OCI-LY7 (cell line): ENCODE results near the gene LAMA3. TPM values are rescaled to one million over a fixed set of nuclear protein-coding genes. Genes with fewer than 3 reads are reported as not detected.

ENCODE experiments used
- BruUV-seq: library from RNA; stranded (reverse); fragments of 400-500 nt; replicated peaks from 2 replicates; lab custom pipeline; 2021; lab: Mats Ljungman, UMichigan
- CTCF ChIA-PET: fragments of 300-600 bp; sonication (Branson Sonifier 250); formaldehyde crosslinking; loops from one replicate; lab custom pipeline; 2022; ENCODE audit warnings: antibody characterized with exemption; ENCODE audit not compliant: unreplicated experiment; lab: Charles Lee
- POLR2A ChIA-PET: fragments of 300-600 bp; sonication (Branson Sonifier 250); formaldehyde crosslinking; loops from one replicate; lab custom pipeline; 2022; ENCODE audit warnings: antibody characterized with exemption; lab: Charles Lee
- DNase-seq: peaks from one replicate; pipeline ENCODE4 v3.0.0-alpha.2; 2015; ENCODE audit warnings: low spot score
- H2AFZ ChIP-seq: fragments of 200-600 bp; sonication (generic), shearing (Covaris generic); 2 replicates; pipeline ENCODE4 v1.6.1; 2014; ENCODE audit warnings: mild to moderate bottlenecking, antibody characterized with exemption, low read length, moderate library complexity
- H3K27ac ChIP-seq: fragments of 200-600 bp; sonication (generic); 2 replicates; pipeline ENCODE4 v1.5.1; 2014; ENCODE audit warnings: mixed run types, low read depth, mild to moderate bottlenecking, moderate library complexity, low read length, inconsistent platforms; ENCODE audit not compliant: poor library complexity, severe bottlenecking
- H3K36me3 ChIP-seq: fragments of 200-600 bp; sonication (generic); 2 replicates; pipeline ENCODE4 v1.6.1; 2014; ENCODE audit warnings: mild to moderate bottlenecking, antibody characterized with exemption, low read length, moderate library complexity, mixed read lengths; ENCODE audit not compliant: insufficient read depth
- H3K4me1 ChIP-seq: fragments of 200-600 bp; sonication (generic); 2 replicates; pipeline ENCODE4 v1.5.1; 2014; ENCODE audit warnings: mild to moderate bottlenecking, low read length; ENCODE audit not compliant: insufficient read depth, poor library complexity, severe bottlenecking
- H3K4me2 ChIP-seq: fragments of 200-600 bp; sonication (generic); 2 replicates; pipeline ENCODE4 v1.6.1; 2014; ENCODE audit warnings: mild to moderate bottlenecking, low read length
- H3K4me3 ChIP-seq: fragments of 200-600 bp; sonication (generic); 2 replicates; pipeline ENCODE4 v1.5.1; 2014; ENCODE audit warnings: mild to moderate bottlenecking, low read depth, low read length; ENCODE audit not compliant: poor library complexity, severe bottlenecking
- H3K79me2 ChIP-seq: fragments of 200-600 bp; sonication (generic); 2 replicates; pipeline ENCODE4 v1.6.1; 2016; ENCODE audit warnings: low read depth, mild to moderate bottlenecking, low read length, moderate library complexity, mixed read lengths; ENCODE audit not compliant: insufficient read depth
- H3K9me2 ChIP-seq: fragments of 200-600 bp; sonication (generic); 2 replicates; pipeline ENCODE4 v1.6.1; 2016; ENCODE audit warnings: mild to moderate bottlenecking, low read length, mixed read lengths; ENCODE audit not compliant: insufficient read depth
- H3K9me3 ChIP-seq: fragments of 200-600 bp; sonication (generic); 2 replicates; pipeline ENCODE4 v1.6.1; 2014; ENCODE audit warnings: mild to moderate bottlenecking, mixed run types, low read length, mixed read lengths
- H4K20me1 ChIP-seq: fragments of 200-600 bp; sonication (generic); 2 replicates; pipeline ENCODE4 v1.6.1; 2014; ENCODE audit warnings: mild to moderate bottlenecking, antibody characterized with exemption, low read length, moderate library complexity, mixed read lengths; ENCODE audit not compliant: insufficient read depth
- CTCF ChIP-seq: fragments of 200-600 bp; sonication (generic); conservative IDR thresholded peaks from 2 replicates; pipeline ENCODE4 v1.5.1; 2014; ENCODE audit warnings: mild to moderate bottlenecking, antibody characterized with exemption, low read length, moderate library complexity, mixed read lengths
- EZH2phosphoT487 ChIP-seq: fragments of 200-600 bp; sonication (generic); IDR thresholded peaks from 2 replicates; pipeline ENCODE4 v1.6.1; 2018; ENCODE audit warnings: low read depth, borderline replicate concordance, mild to moderate bottlenecking, mixed run types, antibody characterized with exemption, low read length, moderate library complexity, mixed read lengths
- intact Hi-C: fragments of 100-400 bp; cut with micrococcal nuclease; formaldehyde crosslinking; loops from one replicate; pipeline ENCODE4 v1.10.0; 2022; ENCODE audit not compliant: unreplicated experiment
- total RNA-seq, 2 experiments: library from RNA; depleted of rRNA in 1 of 2; stranded (reverse); fragments of >200 nt in 1 of 2; shearing (Covaris generic) in 1 of 2; gene quantifications; 2 replicates each; pipeline ENCODE4 v1.2.3, GENCODE V29; 2014 to 2022

Gene LAMA3
- total RNA-seq, 2 experiments from 2014 or later: 0.16 to 1.6 TPM

GRCh38 chr18:23694637-23695430, 5.6 kb downstream of the LAMA3 start:
- H3K9me3 ChIP-seq: no peaks in the 10 kb centered on the region
- TF ChIP-seq CTCF (no peak), EZH2phosphoT487 (no peak)
- ChIA-PET CTCF (no interaction called here), POLR2A (interaction anchor here (0.6 to 1.2 kb wide), 2 partner anchors 9 to 207 kb away, joined by 3 read pairs; no protein-coding TSS in a partner anchor)
- H2AFZ ChIP-seq: no peak overlapping the region
- no peak overlapping the region for H3K27ac ChIP-seq
- H3K9me2 ChIP-seq: no peaks in the 10 kb centered on the region
- H3K79me2 ChIP-seq: no peaks in the 10 kb centered on the region
- DNase-seq: no peak
- intact Hi-C loops: no loop called here
- no peak overlapping the region for H3K4me2 ChIP-seq
- no peaks in the 10 kb centered on the region for H4K20me1 ChIP-seq
- H3K4me3 ChIP-seq: no peak overlapping the region
- no peaks in the 10 kb centered on the region for H3K4me1 ChIP-seq
- no peaks in the 10 kb centered on the region for H3K36me3 ChIP-seq
- no TSS peak for BruUV-seq

GRCh38 chr18:23701017-23701416, 11.8 kb downstream of the LAMA3 start:
- H3K79me2 ChIP-seq: no peaks in the 10 kb centered on the region
- TF ChIP-seq EZH2phosphoT487: no peak
- TF ChIP-seq CTCF: no peak
- no TSS peak for BruUV-seq
- peak; percentile 6 for DNase-seq
- H2AFZ ChIP-seq: no peak overlapping the region
- H3K36me3 ChIP-seq: no peaks in the 10 kb centered on the region
- intact Hi-C loops: loop anchor here (5.0 kb wide), 1 partner anchor 79 kb away; no protein-coding TSS in a partner anchor
- H3K4me3 ChIP-seq: no peak overlapping the region
- no peaks in the 10 kb centered on the region for H4K20me1 ChIP-seq
- H3K4me1 ChIP-seq: peaks cover 5% of the 10 kb centered on the region
- ChIA-PET CTCF (no interaction called here), POLR2A (no interaction called here)
- H3K27ac ChIP-seq: no peak overlapping the region
- no peaks in the 10 kb centered on the region for H3K9me2 ChIP-seq
- no peaks in the 10 kb centered on the region for H3K9me3 ChIP-seq
- H3K4me2 ChIP-seq: no peak overlapping the region

- Histone ChIP-seq H3K4me1 (peaks cover 5% of the 10 kb centered on the region), H3K9me2 (no peaks in the 10 kb centered on the region), H3K27ac (no peak overlapping the region), H3K9me3 (no peaks in the 10 kb centered on the region), H2AFZ (no peak overlapping the region), H3K36me3 (no peaks in the 10 kb centered on the region), H3K79me2 (no peaks in the 10 kb centered on the region), H3K4me2 (no peak overlapping the region), H3K4me3 (no peak overlapping the region), H4K20me1 (no peaks in the 10 kb centered on the region)
- BruUV-seq: no TSS peak
- no peak for DNase-seq
- CTCF ChIA-PET: no interaction called here
- TF ChIP-seq CTCF (no peak), EZH2phosphoT487 (no peak)
- POLR2A ChIA-PET: no interaction called here
- intact Hi-C loops: loop anchor here (5.0 kb wide), 1 partner anchor 79 kb away; no protein-coding TSS in a partner anchor
Observed at GRCh38 chr18:23701544-23702064, 12.4 kb downstream of the LAMA3 start.
